ENCODE results near the gene MAPRE2.

MAPRE2 gene

DNA sequence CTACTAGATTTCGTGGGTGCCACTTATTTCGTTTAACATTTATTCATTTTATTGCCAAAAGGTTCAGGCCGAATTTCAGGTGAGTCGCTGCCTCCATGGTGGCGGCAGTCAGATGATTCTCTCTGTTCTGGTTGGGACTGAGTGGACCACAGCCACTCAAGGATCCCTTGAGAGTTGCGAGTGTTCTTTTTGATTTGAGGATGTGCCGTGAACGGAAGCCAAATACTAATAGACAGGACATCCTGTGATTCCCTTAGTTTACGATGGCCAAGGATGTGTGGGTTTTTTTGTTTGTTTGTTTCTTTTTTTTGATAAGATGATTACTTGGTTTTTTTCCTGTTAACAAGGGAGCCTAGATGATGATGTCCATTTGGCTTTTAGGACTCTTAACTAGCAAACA, 13.2 kb downstream of the MAPRE2 start:
- Histone ChIP-seq H3K9me3 (ENCODE audit: control insufficient read depth, low read length) (no peaks in the 10 kb centered on the region), H3K4me1 (ENCODE audit: control insufficient read depth, insufficient read depth, low read length) (peaks cover 4% of the 10 kb centered on the region), H3K27me3 (ENCODE audit: control insufficient read depth, insufficient read depth, low read length) (no peaks in the 10 kb centered on the region), H3K4me3 (ENCODE audit: low read length) (no peak overlapping the region), H3K36me3 (ENCODE audit: control insufficient read depth, insufficient read depth, low read length) (no peaks in the 10 kb centered on the region), H3K9ac (ENCODE audit: low read length) (no peak overlapping the region)

DNA sequence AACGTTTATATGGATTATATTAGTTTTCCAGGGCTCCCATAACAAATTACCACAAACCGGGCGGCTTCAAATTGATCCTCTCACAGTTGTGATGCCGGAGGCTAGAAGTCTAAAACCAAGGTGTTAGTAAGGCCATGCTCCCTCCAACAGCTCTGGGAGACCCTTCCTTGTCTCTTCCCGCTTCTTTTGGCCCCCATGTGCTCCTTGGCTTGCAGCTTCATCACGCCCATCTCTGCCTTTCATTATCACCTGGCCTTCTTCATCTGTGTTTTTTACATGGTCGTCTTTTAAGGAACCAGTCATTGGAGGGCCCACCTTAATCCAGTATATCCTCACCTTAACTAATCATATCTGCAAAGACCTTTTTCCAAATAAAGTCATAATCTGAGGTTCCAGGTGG, 13.9 kb downstream of the MAPRE2 start:
- peaks cover 3% of the 10 kb centered on the region for H3K4me1 ChIP-seq (ENCODE audit: control insufficient read depth, insufficient read depth, low read length)
- H3K9ac ChIP-seq (ENCODE audit: low read length): no peak overlapping the region
- no peak overlapping the region for H3K4me3 ChIP-seq (ENCODE audit: low read length)
- no peaks in the 10 kb centered on the region for H3K36me3 ChIP-seq (ENCODE audit: control insufficient read depth, insufficient read depth, low read length)
- no peaks in the 10 kb centered on the region for H3K9me3 ChIP-seq (ENCODE audit: control insufficient read depth, low read length)
- no peaks in the 10 kb centered on the region for H3K27me3 ChIP-seq (ENCODE audit: control insufficient read depth, insufficient read depth, low read length)

DNA sequence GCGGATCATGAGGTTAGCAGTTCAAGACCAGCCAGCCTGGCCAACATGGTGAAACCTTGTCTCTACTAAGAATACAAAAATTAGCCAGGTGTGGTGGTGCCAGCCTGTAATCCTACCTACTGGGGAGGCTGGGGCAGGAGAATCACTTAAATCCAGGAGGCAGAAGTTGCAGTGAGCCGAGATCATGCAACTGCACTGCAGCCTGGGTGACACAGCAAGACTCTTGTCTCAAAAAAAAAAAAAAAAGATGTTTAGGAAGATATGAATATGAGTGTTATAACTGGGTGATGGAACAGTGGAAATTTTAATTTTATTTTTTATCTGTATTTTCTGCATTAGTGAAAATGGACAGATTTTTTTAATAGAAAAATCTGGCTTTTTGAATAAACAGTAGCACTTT, 14.5 kb downstream of the MAPRE2 start:
- H3K27me3 ChIP-seq (ENCODE audit: control insufficient read depth, insufficient read depth, low read length): no peaks in the 10 kb centered on the region
- peaks cover 5% of the 10 kb centered on the region for H3K4me1 ChIP-seq (ENCODE audit: control insufficient read depth, insufficient read depth, low read length)
- no peak overlapping the region for H3K4me3 ChIP-seq (ENCODE audit: low read length)
- H3K9ac ChIP-seq (ENCODE audit: low read length): no peak overlapping the region
- no peaks in the 10 kb centered on the region for H3K36me3 ChIP-seq (ENCODE audit: control insufficient read depth, insufficient read depth, low read length)
- H3K9me3 ChIP-seq (ENCODE audit: control insufficient read depth, low read length): no peaks in the 10 kb centered on the region

DNA sequence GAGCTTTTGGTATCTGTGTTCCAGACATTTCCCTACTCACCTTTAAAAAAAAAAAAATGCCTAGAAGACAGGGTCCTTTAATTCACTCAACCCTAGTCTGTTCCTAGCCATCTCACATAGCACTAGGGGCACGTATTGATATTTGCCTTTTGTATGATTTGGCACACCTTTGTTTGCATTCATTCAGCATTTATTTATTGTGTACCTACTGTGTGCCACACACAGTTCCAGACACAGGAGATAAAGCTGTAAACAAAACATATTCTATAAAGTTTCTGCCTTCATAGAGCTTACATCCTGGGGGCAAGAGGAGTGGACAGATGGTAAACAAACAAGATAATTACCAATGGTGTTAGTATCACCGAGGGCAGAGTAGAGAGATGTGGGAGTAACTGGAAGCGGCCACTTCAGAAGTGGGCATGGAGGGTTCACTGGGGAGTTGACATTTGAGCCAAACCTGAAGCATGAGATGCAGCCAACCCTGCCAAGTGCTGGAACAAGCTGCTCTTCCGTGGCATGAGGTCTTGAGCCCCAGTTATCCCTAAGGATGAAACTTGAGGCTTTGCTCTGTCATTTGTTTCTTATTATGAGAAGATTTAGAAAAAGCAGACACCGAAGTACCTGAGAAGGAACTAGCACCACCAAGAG, 18.2 kb downstream of the MAPRE2 start:
- no peak overlapping the region for H3K4me3 ChIP-seq (ENCODE audit: low read length)

DNA sequence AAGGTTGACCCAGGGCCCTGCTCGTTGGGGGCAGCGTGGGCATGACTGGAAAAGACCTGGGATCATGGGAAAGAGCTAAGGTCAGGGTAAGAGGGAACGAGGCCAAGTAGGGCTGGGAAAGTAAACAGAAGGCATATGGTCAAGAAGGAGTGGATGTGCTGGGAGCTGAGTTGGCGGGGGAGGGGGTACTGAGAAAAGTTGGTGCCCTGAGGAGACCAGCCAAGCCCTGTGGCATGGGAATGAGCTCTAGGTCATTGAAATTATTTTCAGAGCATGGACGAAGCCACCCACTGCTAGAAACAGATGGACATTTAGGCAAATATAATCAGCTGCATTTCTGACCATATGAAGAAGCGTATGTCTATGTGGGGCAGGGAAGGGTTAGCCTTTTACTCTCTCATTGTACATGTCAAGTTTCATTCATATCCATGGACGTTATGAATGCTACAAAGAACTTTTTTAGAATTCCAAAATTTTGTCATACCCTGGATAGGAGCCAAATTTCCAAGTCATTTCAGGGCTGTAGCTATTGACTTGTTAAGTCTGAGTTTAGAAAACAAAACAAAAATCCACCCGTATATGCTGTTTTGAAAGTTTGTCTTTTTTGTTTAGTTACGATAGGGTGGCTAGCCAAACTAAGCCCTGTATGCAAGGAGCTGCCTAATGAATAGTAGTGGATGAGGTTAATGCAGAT, 19.1 kb downstream of the MAPRE2 start:
- Histone ChIP-seq H3K4me3 (ENCODE audit: low read length) (no peak overlapping the region), H3K9ac (ENCODE audit: low read length) (no peak overlapping the region), H3K4me1 (ENCODE audit: control insufficient read depth, insufficient read depth, low read length) (peaks cover 5% of the 10 kb centered on the region), H3K9me3 (ENCODE audit: control insufficient read depth, low read length) (no peaks in the 10 kb centered on the region), H3K27me3 (ENCODE audit: control insufficient read depth, insufficient read depth, low read length) (no peaks in the 10 kb centered on the region), H3K36me3 (ENCODE audit: control insufficient read depth, insufficient read depth, low read length) (no peaks in the 10 kb centered on the region)

More for the DNA sequence above, 18.2 kb downstream of the MAPRE2 start:
- Histone ChIP-seq H3K9ac (ENCODE audit: low read length) (no peak overlapping the region), H3K9me3 (ENCODE audit: control insufficient read depth, low read length) (no peaks in the 10 kb centered on the region), H3K36me3 (ENCODE audit: control insufficient read depth, insufficient read depth, low read length) (no peaks in the 10 kb centered on the region), H3K27me3 (ENCODE audit: control insufficient read depth, insufficient read depth, low read length) (no peaks in the 10 kb centered on the region), H3K4me1 (ENCODE audit: control insufficient read depth, insufficient read depth, low read length) (peaks cover 5% of the 10 kb centered on the region)

DNA sequence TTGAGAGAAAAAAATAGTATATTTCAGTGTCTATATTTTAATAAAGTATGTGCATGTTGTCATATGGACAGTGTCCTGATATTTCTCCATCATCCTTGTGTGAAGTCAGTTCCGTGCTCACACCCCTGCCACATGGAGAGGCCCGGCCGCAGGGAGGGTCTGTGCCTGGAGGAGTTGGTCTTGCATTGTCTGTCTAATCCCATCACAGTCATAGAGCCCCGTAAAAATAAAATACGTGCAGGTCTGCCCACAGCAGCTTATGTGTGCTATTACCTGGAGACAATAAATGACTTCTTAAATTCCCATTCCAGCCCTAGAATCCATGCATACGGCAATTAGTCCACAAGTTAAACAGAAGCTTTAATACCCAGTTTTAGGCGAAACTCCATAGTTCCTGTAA, 20.1 kb downstream of the MAPRE2 start:
- Histone ChIP-seq H3K27me3 (ENCODE audit: control insufficient read depth, insufficient read depth, low read length) (no peaks in the 10 kb centered on the region), H3K4me3 (ENCODE audit: low read length) (no peak overlapping the region), H3K4me1 (ENCODE audit: control insufficient read depth, insufficient read depth, low read length) (peaks cover 5% of the 10 kb centered on the region), H3K9me3 (ENCODE audit: control insufficient read depth, low read length) (no peaks in the 10 kb centered on the region), H3K36me3 (ENCODE audit: control insufficient read depth, insufficient read depth, low read length) (no peaks in the 10 kb centered on the region), H3K9ac (ENCODE audit: low read length) (no peak overlapping the region)

DNA sequence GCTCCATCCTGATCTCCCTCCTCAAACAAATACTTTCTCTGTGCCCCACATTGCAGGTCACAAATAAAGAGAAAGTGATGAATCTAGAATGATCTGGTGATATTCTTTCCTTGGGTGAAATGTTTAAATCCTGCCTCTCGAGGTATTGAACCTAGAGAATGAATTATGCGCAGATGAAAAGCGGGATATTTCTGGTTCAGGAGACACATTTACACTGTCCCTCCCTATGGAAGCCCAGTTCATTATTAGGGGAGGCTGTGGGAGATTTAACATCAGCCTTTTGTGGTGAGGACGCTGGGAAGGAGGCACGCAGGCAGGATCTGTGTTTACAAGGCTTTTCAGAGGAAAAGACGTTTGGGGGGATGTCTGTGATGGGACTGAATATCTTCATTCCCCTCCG, 20.6 kb downstream of the MAPRE2 start:
- Histone ChIP-seq H3K9me3 (ENCODE audit: control insufficient read depth, low read length) (no peaks in the 10 kb centered on the region), H3K9ac (ENCODE audit: low read length) (no peak overlapping the region), H3K36me3 (ENCODE audit: control insufficient read depth, insufficient read depth, low read length) (no peaks in the 10 kb centered on the region), H3K4me1 (ENCODE audit: control insufficient read depth, insufficient read depth, low read length) (peaks cover 5% of the 10 kb centered on the region), H3K27me3 (ENCODE audit: control insufficient read depth, insufficient read depth, low read length) (no peaks in the 10 kb centered on the region), H3K4me3 (ENCODE audit: low read length) (no peak overlapping the region)

DNA sequence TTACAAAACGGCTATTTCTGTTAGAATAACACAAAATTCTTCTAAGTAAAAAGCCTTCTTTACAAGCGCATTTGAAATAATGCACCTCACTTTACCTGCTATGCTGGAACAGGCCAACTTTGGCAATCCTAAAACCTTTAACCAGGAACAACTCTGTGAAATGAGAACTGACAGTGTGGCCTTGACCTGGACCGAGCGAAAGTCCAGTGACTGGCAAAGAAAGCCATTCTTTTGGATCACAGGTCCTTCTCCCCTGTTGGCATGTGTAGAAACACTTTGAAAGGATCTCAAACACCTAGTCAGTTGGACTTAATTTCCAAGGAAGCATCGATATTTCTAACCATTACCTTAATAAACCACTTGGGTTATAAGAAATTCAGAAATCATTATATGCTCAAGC, 21.2 kb downstream of the MAPRE2 start:
- no peaks in the 10 kb centered on the region for H3K27me3 ChIP-seq (ENCODE audit: control insufficient read depth, insufficient read depth, low read length)
- H3K9me3 ChIP-seq (ENCODE audit: control insufficient read depth, low read length): no peaks in the 10 kb centered on the region
- H3K4me1 ChIP-seq (ENCODE audit: control insufficient read depth, insufficient read depth, low read length): peaks cover 5% of the 10 kb centered on the region
- no peaks in the 10 kb centered on the region for H3K36me3 ChIP-seq (ENCODE audit: control insufficient read depth, insufficient read depth, low read length)
- no peak overlapping the region for H3K4me3 ChIP-seq (ENCODE audit: low read length)
- H3K9ac ChIP-seq (ENCODE audit: low read length): no peak overlapping the region

DNA sequence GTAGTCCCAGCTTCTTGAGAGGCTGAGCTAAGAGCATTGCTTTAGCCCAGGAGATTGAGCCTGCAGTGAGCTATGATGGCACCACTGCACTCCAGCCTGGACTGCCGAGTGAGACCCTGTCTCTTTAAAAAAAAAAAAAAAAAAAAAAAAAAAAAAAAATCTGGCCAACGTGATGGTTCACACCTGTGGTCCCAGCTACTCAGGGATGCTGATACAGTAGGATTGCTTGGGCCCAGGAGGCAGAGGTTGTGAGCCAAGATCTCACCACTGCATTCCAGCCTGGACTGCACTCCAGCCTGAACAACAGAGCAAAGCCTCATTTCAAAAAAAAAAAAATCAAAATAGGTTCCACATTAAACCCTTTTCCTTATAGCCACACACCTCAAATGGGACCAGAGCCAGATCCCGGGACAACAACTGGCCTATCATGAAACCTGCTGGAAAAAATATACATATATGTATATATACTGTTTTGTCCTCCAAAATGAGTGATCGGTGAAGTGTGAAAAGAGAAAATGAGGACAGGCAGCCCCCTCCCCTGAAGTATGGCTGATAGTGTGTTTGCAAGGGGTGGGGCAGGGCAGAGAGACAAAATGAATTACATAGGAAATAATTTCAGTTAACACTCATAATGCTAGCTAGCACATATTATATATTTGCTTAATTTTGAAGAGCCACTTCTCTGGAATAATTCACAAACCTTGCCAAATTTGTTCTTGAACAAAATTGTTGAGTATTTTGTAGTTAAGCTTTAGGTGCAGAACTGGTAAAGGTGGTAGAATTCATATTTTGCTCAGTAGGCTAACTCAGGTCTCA, 22.9 kb downstream of the MAPRE2 start:
- Histone ChIP-seq H3K4me3 (ENCODE audit: low read length) (no peak overlapping the region), H3K9me3 (ENCODE audit: control insufficient read depth, low read length) (no peaks in the 10 kb centered on the region), H3K9ac (ENCODE audit: low read length) (no peak overlapping the region), H3K4me1 (ENCODE audit: control insufficient read depth, insufficient read depth, low read length) (peaks cover 5% of the 10 kb centered on the region), H3K36me3 (ENCODE audit: control insufficient read depth, insufficient read depth, low read length) (no peaks in the 10 kb centered on the region), H3K27me3 (ENCODE audit: control insufficient read depth, insufficient read depth, low read length) (no peaks in the 10 kb centered on the region)

DNA sequence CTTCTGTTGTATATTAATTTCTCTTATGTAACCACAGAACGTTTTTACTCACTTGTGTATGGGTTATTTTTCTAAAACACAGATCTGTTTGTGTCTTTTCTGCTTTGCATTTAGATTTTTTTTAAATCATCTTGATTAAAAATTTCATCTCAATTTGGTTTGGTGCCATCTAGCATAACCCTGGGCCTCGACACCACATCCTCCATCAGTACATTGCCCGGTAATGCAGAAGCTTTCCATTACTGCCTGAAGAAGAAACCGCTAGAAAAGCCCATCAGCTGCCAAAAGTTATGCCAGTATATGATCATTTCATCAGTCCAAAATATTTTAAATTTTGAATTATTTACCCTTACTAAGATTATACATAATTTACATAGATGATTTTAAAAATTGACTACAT, 26.2 kb downstream of the MAPRE2 start:
- Histone ChIP-seq H3K36me3 (ENCODE audit: control insufficient read depth, insufficient read depth, low read length) (no peaks in the 10 kb centered on the region), H3K4me1 (ENCODE audit: control insufficient read depth, insufficient read depth, low read length) (no peaks in the 10 kb centered on the region), H3K9me3 (ENCODE audit: control insufficient read depth, low read length) (no peaks in the 10 kb centered on the region), H3K4me3 (ENCODE audit: low read length) (no peak overlapping the region), H3K9ac (ENCODE audit: low read length) (no peak overlapping the region), H3K27me3 (ENCODE audit: control insufficient read depth, insufficient read depth, low read length) (no peaks in the 10 kb centered on the region)

DNA sequence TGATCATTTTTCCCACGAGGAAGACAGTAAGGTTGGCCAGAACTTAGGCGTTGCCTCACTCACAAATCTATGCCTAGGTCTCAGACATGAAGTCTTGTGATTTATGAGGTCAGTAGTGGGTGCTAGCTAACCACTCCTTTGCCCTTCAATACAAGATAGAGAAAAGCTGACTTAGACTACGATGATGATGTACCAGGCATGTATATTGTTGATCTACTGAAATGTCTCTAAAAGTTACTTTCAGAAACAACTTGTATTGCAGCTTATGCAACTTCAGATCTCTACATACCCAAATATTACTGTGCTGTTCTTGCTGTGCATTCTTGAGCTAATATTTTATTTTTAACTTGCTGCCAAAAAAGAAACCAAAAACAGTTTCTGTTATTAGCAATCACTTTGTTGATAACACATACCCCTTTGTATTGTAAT, 30.6 kb downstream of the MAPRE2 start:
- no peaks in the 10 kb centered on the region for H3K36me3 ChIP-seq (ENCODE audit: control insufficient read depth, insufficient read depth, low read length)
- no peaks in the 10 kb centered on the region for H3K4me1 ChIP-seq (ENCODE audit: control insufficient read depth, insufficient read depth, low read length)
- no peak overlapping the region for H3K9ac ChIP-seq (ENCODE audit: low read length)
- no peaks in the 10 kb centered on the region for H3K9me3 ChIP-seq (ENCODE audit: control insufficient read depth, low read length)
- H3K4me3 ChIP-seq (ENCODE audit: low read length): no peak overlapping the region
- no peaks in the 10 kb centered on the region for H3K27me3 ChIP-seq (ENCODE audit: control insufficient read depth, insufficient read depth, low read length)

DNA sequence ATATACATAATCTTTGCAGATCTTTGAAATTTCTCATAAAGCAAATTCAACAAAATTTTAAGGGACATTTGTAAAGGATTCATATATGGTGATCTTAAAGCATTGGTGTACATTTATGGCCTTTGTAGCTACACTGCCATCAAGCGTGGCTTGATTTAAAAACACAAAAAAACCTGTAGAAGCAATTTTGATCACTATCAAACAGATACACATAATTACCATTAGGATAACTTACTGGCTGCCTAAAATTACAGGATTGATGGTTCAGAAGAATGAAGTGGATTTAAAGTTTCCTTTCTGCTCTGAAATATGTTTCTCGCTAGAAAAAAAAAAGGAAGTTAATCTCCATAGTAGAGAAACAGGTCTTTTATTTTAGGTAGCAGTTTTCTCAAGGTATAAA, 31.4 kb downstream of the MAPRE2 start:
- Histone ChIP-seq H3K27me3 (ENCODE audit: control insufficient read depth, insufficient read depth, low read length) (no peaks in the 10 kb centered on the region), H3K4me1 (ENCODE audit: control insufficient read depth, insufficient read depth, low read length) (no peaks in the 10 kb centered on the region), H3K9me3 (ENCODE audit: control insufficient read depth, low read length) (no peaks in the 10 kb centered on the region), H3K4me3 (ENCODE audit: low read length) (no peak overlapping the region), H3K36me3 (ENCODE audit: control insufficient read depth, insufficient read depth, low read length) (no peaks in the 10 kb centered on the region), H3K9ac (ENCODE audit: low read length) (no peak overlapping the region)
